Left lung (tissue), 10 donors: ENCODE data around the gene ESYT2. TPM values are rescaled to one million over a fixed set of nuclear protein-coding genes. Genes with fewer than 3 reads are reported as not detected.
"Not testable (repeated sequence)": the region's sequence is repeated elsewhere in the genome, so short reads cannot be mapped to it uniquely, and the experiment has no call there.

Experiments used
- ATAC-seq: fragments of 200-7000 bp; cut with Tn5 transposase; one replicate; pipeline ENCODE4 v1.9.1; 2020; ENCODE audit warnings: moderate library complexity
- DNase-seq, 4 donors: peaks; one replicate each; pipeline ENCODE4 v3.0.0-alpha.2; 2013 to 2020
- H3K27ac ChIP-seq, 2 donors: fragments of 200-600 bp; sonication (generic) in 1 of 2; one replicate each; pipeline versions ENCODE4 v1.5.0 to v1.8.0; 2020 to 2021
- H3K27me3 ChIP-seq, 2 donors: fragments of 200-600 bp; sonication (generic) in 1 of 2; one replicate each; pipeline versions ENCODE4 v1.5.0 to v1.8.0; 2020 to 2021
- H3K36me3 ChIP-seq, 2 donors: fragments of 200-600 bp; sonication (generic) in 1 of 2; one replicate each; pipeline versions ENCODE4 v1.5.0 to v1.8.0; 2020 to 2021
- H3K4me1 ChIP-seq, 2 donors: fragments of 200-600 bp; one replicate each; pipeline ENCODE4 v1.8.0; 2021
- H3K4me3 ChIP-seq, 2 donors: fragments of 200-600 bp; sonication (generic) in 1 of 2; one replicate each; pipeline versions ENCODE4 v1.5.0 to v1.8.0; 2020 to 2021; ENCODE audit warnings: mild to moderate bottlenecking in 1 of 2
- H3K9me3 ChIP-seq, 2 donors: fragments of 200-600 bp; sonication (generic) in 1 of 2; one replicate each; pipeline versions ENCODE4 v1.5.0 to v1.8.0; 2020 to 2021
- CTCF ChIP-seq, 2 donors: fragments of 200-600 bp; sonication (generic) in 1 of 2; IDR thresholded peaks; one replicate each; pipeline versions ENCODE4 v1.5.0 to v1.8.0; 2021; ENCODE audit warnings: antibody characterized with exemption in 2 of 2
- intact Hi-C, 2 donors: fragments of 100-400 bp; cut with DNase I; formaldehyde crosslinking; loops; one replicate each; pipeline versions ENCODE4 v1.11.2 to v1.14.2; 2022
- polyA plus RNA-seq, 6 donors: library from polyadenylated mRNA; unstranded; fragments of 120-200 nt; gene quantifications; one replicate each; pipeline ENCODE4 v1.2.1, GENCODE V29; 2013; ENCODE audit not compliant: insufficient read length in 6 of 6
- total RNA-seq, 2 donors: library from RNA; stranded (reverse); fragmentation: NEBNext Ultra II Directional; extraction: Animal tissue kit (Norgen Biotek cat#: 25700); gene quantifications; one replicate each; pipeline ENCODE4 v1.2.1, GENCODE V29; 2021
- donor health status: DM: no; HTN: yes; CAD: no.
- donor health status: DM: no; HTN: no; CAD: no.

Gene ESYT2
- total and polyA plus RNA-seq, 8 donors, result 38.3 to 75.7 (median 43.3) TPM

- Histone ChIP-seq H3K36me3 (no peaks in the 10 kb centered on the region), H3K4me1 (no peaks in the 10 kb centered on the region), H3K27ac (no peak overlapping the region), H3K27me3 (no peaks in the 10 kb centered on the region), H3K9me3 (no peaks in the 10 kb centered on the region), H3K4me3 (no peak overlapping the region)
- intact Hi-C loops, result no loop called here
- DNase-seq, result no peak
- TF ChIP-seq CTCF (IDR thresholded peaks at IDR 0.05), result no peak
- no peak for ATAC-seq
Observed at GRCh38 chr7:158842486-158842885, 13.2 kb upstream of the ESYT2 start.

- Histone ChIP-seq H3K27me3 (no peaks in the 10 kb centered on the region), H3K36me3 (no peaks in the 10 kb centered on the region), H3K4me3 (no peak overlapping the region), H3K27ac (no peak overlapping the region), H3K9me3 (no peaks in the 10 kb centered on the region), H3K4me1 (no peaks in the 10 kb centered on the region)
- TF ChIP-seq CTCF (IDR thresholded peaks at IDR 0.05), result no peak
- intact Hi-C loops, result no loop called here
- ATAC-seq (no peak), DNase-seq (no peak)
Observed at GRCh38 chr7:158840604-158841003, 11.3 kb upstream of the ESYT2 start.

GRCh38 chr7:158839177-158839576 lies 9.9 kb upstream of the ESYT2 start:
- H3K4me3 ChIP-seq, H3K36me3 ChIP-seq, H3K9me3 ChIP-seq, H3K27me3 ChIP-seq, H3K27ac ChIP-seq, DNase-seq, H3K4me1 ChIP-seq, ATAC-seq, intact Hi-C loops: not testable (repeated sequence)

GRCh38 chr7:158837790-158838637 lies 8.7 kb upstream of the ESYT2 start:
- DNase-seq (no peak), ATAC-seq (no peak)
- no peak overlapping the region for H3K4me3 ChIP-seq
- intact Hi-C loops, result no loop called here
- no peaks in the 10 kb centered on the region for H3K4me1 ChIP-seq
- H3K9me3 ChIP-seq, result no peaks in the 10 kb centered on the region
- H3K27me3 ChIP-seq, result no peaks in the 10 kb centered on the region
- no peak overlapping the region for H3K27ac ChIP-seq
- TF ChIP-seq CTCF (IDR thresholded peaks at IDR 0.05), result no peak
- H3K36me3 ChIP-seq, result no peaks in the 10 kb centered on the region

GRCh38 chr7:158836692-158837091 lies 7.4 kb upstream of the ESYT2 start:
- Histone ChIP-seq H3K36me3 (no peaks in the 10 kb centered on the region), H3K4me1 (no peaks in the 10 kb centered on the region), H3K27me3 (no peaks in the 10 kb centered on the region), H3K9me3 (no peaks in the 10 kb centered on the region), H3K4me3 (no peak overlapping the region), H3K27ac (no peak overlapping the region)
- ATAC-seq (no peak), DNase-seq (no peak)
- intact Hi-C loops, result no loop called here
- no peak for TF ChIP-seq CTCF (IDR thresholded peaks at IDR 0.05)
